Measurements from ENCODE around the gene DGCR8.

Gene DGCR8

DNA sequence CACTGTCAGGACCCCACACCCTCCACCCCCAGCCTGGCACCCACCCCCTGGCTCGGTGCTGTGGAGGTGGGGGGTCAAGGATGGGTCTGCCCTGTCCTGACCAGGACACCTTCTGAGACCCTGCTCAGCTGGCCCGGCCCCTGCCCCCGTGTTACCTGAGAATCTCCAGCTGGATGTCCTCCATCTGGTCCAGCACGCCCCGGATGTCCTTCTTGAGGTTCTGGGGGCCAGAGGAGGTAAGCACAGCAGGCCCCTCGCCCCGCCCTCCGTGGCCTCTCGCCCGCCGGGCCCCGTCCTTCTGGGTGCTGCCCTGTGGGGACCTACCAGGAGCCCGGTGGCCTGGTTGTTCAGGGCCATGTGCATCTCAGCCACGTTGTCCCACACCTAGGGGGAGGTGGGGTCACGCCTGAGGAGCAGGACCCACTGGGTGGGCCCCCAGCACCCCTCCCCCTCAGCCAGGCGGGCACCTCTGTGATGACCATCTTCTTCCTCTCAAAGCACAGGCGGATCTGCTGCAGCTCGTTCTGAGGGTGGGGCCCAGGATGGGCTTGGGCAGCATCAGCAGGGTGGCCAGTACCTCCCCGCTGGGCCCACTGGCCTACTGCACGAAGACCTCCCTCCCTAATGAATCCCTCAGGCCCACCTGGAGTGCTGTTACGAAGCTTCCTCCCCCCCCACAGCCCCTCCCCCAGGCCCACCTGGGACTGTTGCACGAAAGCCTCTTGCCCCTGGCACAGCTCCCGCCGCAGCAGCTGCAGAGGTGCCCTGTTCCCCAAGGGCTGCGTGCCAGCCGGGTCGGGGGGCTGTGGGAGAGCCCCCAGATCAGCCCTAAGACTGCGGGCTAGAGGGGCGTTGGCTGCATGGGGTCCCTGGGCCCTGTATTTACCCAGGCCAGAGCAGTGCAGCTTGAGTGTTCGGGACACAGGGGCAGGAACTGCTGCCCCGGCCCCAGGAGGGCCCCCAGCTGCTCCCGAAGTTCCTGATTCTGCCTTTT is 69.5 kb downstream of the DGCR8 start:
- in situ Hi-C loops (cut with HindIII; ENCODE audit: low sequenced_read_pairs) = no loop called here
- TF ChIP-seq CTCF (IDR thresholded peaks at IDR 0.05; ENCODE audit: low read depth, low read length) = no peak
- no peak for DNase-seq (ENCODE audit: low read depth, low spot score)
- H3K4me3 ChIP-seq (ENCODE audit: low read depth, low read length) = no peak overlapping the region

- DNase-seq (ENCODE audit: low read depth, low spot score) = no peak
- in situ Hi-C loops (cut with HindIII; ENCODE audit: low sequenced_read_pairs) = no loop called here
- TF ChIP-seq CTCF (IDR thresholded peaks at IDR 0.05; ENCODE audit: low read depth, low read length) = no peak
- H3K4me3 ChIP-seq (ENCODE audit: low read depth, low read length) = no peak within 1 kb of the TSS
Measured at GRCh38 chr22:20150381-20151275, 70.6 kb downstream of the DGCR8 start, which contains the start of gene CCDC188. Gene CCDC188, minus strand, starts transcription at chr22:20151055. Its CDS starts 69 bp downstream, at chr22:20150986.

DNA sequence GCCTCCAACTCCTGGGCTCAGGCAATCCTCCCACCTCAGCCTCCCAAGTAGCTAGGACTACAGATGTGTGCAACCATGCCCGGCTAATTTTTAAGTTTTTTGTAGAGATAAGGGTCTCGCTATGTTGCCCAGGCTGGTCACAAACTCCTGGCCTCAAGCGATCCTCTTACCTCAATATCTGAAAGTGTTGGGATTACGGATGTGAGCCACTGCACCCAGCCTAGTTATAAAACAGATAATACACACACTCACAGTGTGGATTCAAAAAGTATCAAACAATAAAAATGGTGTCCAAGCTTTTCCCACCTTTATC is 71.2 kb downstream of the DGCR8 start:
- no peak for TF ChIP-seq CTCF (IDR thresholded peaks at IDR 0.05; ENCODE audit: low read depth, low read length)
- no peak for DNase-seq (ENCODE audit: low read depth, low spot score)
- in situ Hi-C loops (cut with HindIII; ENCODE audit: low sequenced_read_pairs) = no loop called here
- H3K4me3 ChIP-seq (ENCODE audit: low read depth, low read length) = no peak overlapping the region

DNA sequence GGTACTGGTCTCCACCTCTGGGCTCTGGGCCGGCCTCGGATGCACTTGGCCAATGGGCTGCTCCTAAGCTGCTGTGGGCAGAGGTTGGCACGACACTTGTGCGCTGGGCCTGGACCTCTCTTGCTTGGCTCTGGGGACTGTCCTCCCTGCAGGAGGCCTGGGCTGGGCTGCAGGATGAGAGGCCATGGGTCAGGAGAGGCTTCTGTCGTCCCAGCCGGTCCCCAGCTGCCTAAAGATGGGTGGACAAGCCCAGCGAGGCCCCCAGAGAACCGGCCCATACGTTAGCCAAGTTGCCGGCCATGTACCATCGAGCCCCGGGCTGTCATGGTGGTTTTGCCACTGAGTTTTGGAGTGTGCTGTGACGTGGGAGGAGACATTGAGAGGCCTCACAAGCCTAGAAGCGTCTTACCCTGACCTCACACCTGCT is 72.4 kb downstream of the DGCR8 start:
- in situ Hi-C loops (cut with HindIII; ENCODE audit: low sequenced_read_pairs) = no loop called here
- TF ChIP-seq CTCF (IDR thresholded peaks at IDR 0.05; ENCODE audit: low read depth, low read length) = no peak
- DNase-seq (ENCODE audit: low read depth, low spot score) = no peak
- no peak overlapping the region for H3K4me3 ChIP-seq (ENCODE audit: low read depth, low read length)

DNA sequence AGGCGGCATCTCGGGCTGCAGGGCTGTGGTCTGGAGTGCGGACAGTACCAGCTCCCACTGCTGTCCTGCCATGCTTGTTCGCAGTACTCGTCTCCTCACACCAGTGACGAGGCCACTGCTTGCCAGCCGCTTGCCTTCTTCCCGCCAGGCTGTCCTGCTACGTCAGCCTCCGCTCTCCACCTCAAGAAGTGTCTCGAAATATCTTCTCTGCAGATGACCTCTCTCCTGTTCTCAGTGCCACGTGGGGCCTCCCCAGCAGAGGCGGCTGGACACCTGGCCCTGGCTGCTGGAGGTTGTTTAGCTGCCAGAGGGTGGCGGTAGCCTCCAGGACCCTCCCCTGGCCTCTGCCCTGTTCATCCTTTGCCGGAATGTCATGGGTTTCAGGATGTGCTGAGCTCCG is 73.9 kb downstream of the DGCR8 start:
- in situ Hi-C loops (cut with HindIII; ENCODE audit: low sequenced_read_pairs) = no loop called here
- DNase-seq (ENCODE audit: low read depth, low spot score) = no peak
- no peak overlapping the region for H3K4me3 ChIP-seq (ENCODE audit: low read depth, low read length)
- TF ChIP-seq CTCF (IDR thresholded peaks at IDR 0.05; ENCODE audit: low read depth, low read length) = peak; percentile 9

DNA sequence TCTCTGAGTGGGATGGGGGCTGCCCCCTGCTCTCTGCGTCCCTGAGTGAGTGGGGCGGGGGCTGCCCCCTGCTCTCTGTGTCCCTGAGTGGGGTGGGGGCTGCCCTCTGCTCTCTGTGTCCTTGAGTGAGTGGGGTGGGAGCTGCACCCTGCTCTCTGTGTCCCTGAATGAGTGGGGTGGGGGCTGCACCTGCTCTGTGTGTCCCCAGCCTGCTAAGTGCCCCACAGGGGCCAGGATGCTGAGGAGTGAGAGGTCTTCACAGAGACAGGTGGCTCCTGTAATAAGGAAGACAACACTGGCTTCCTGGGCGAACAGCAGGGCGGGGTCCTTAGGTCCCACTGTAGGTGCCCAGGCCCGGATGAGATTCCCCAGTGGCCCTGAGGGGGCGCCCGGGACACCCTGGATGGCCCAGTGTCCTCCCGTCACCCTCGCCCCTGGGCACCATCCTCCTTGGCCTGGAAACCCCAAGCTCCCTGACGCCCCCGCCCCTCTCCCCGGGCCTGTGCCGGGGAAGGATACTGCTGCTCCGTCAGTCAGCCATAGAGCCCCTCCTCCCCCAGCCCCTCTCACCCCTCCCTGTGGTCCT is 74.7 kb downstream of the DGCR8 start:
- in situ Hi-C loops (cut with HindIII; ENCODE audit: low sequenced_read_pairs) = no loop called here
- H3K4me3 ChIP-seq (ENCODE audit: low read depth, low read length) = peak overlapping the region; percentile 41
- DNase-seq (ENCODE audit: low read depth, low spot score) = no peak
- no peak for TF ChIP-seq CTCF (IDR thresholded peaks at IDR 0.05; ENCODE audit: low read depth, low read length)

All from astrocyte of the spinal cord (primary cell).